ENCODE data around the gene SMIM1.

DNA sequence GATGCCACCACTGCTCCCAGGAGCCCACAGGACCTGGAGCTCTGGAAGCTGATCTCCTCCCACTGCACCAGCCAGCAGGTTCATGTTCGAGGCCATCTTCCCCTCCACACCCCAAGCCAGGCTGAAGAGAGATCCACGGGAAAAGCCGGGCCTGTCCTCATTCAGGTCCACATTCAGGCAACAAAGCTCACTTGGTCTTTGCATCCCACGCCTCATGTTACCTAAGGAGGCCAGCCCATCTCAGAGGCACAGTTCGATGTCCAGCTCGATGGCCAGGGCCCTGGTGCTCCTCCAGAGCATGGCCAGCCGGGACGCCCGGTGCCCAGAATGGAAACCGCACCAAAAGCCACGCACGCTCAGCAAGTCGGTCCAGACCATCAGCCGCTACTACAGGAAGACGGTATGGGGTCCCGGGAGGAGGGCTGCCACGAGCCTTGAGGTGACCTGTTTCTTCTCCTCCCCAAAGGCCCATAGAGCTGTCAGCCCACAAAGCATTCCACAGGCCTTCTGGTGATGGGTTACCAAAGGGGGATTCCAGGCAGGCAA is 20.1 kb upstream of the SMIM1 start, which contains the start of gene CCDC27:
- no peak for TF ChIP-seq POLR2A (IDR thresholded peaks at IDR 0.05; ENCODE audit: low read length)
- TF ChIP-seq GATA1 (IDR thresholded peaks at IDR 0.05; ENCODE audit: low read depth, low read length): no peak
